Stimulated activated CD4-positive, alpha-beta T cell treated with anti-CD3 and anti-CD28 coated beads, Interleukin-4, amount 100 ng/mL, for 48 hours (primary cell): ENCODE measurements around the gene BLTP3B.

Experiments used
- DNase-seq, 2 donors: peaks; one replicate each; pipeline ENCODE4 v3.0.0-alpha.2; 2020; ENCODE audit warnings: low read depth in 2 of 2

Gene BLTP3B

GRCh38 chr12:100159391-100160104 lies 16.9 kb upstream of the BLTP3B start:
- DNase-seq: no peak

GRCh38 chr12:100158535-100158934 lies 15.9 kb upstream of the BLTP3B start:
- no peak for DNase-seq

GRCh38 chr12:100157427-100157821 lies 14.8 kb upstream of the BLTP3B start:
- DNase-seq: no peak

GRCh38 chr12:100156731-100157426 lies 14.2 kb upstream of the BLTP3B start:
- no peak for DNase-seq

- peak; percentile 72 to 75 for DNase-seq
These were observed 12.0 kb upstream of the BLTP3B start for GRCh38 chr12:100154474-100155247.

- no peak for DNase-seq
These were observed 10.5 kb upstream of the BLTP3B start for GRCh38 chr12:100153131-100153530.

GRCh38 chr12:100151769-100152168 lies 9.1 kb upstream of the BLTP3B start:
- DNase-seq: no peak

- DNase-seq: no peak
These were observed 3.6 kb upstream of the BLTP3B start for GRCh38 chr12:100146252-100146651.

GRCh38 chr12:100145643-100146042 lies 3.0 kb upstream of the BLTP3B start:
- DNase-seq: no peak

GRCh38 chr12:100141998-100142850 lies 450 bp downstream of the BLTP3B start:
- peak; percentile 21 to 25 for DNase-seq

GRCh38 chr12:100141666-100141997 lies 1.0 kb downstream of the BLTP3B start:
- DNase-seq: peak in 1 of 2 donors; percentile 15

GRCh38 chr12:100138803-100139098 lies 3.9 kb downstream of the BLTP3B start:
- no peak for DNase-seq

- DNase-seq: no peak
These were observed 4.4 kb downstream of the BLTP3B start for GRCh38 chr12:100138048-100138802.

GRCh38 chr12:100133200-100133599 lies 9.5 kb downstream of the BLTP3B start:
- no peak for DNase-seq

GRCh38 chr12:100128512-100128908 lies 14.2 kb downstream of the BLTP3B start:
- DNase-seq: no peak

GRCh38 chr12:100127766-100128511 lies 14.7 kb downstream of the BLTP3B start:
- no peak for DNase-seq

GRCh38 chr12:100123316-100124095 lies 19.2 kb downstream of the BLTP3B start:
- no peak for DNase-seq

- DNase-seq: no peak
These were observed 22.3 kb downstream of the BLTP3B start for GRCh38 chr12:100120355-100120754.

- DNase-seq: no peak
These were observed 27.4 kb downstream of the BLTP3B start for GRCh38 chr12:100115291-100115690.

- no peak for DNase-seq
These were observed 28.1 kb downstream of the BLTP3B start for GRCh38 chr12:100114574-100114973.
